Nucleus accumbens (tissue), 56 donors: ENCODE measurements around the gene MTHFD1.

ENCODE experiments used
- DNase-seq, 56 donors: peaks; one replicate each; lab custom pipeline; 2025; lab: John Stamatoyannopoulos, UW

MTHFD1 gene

DNA sequence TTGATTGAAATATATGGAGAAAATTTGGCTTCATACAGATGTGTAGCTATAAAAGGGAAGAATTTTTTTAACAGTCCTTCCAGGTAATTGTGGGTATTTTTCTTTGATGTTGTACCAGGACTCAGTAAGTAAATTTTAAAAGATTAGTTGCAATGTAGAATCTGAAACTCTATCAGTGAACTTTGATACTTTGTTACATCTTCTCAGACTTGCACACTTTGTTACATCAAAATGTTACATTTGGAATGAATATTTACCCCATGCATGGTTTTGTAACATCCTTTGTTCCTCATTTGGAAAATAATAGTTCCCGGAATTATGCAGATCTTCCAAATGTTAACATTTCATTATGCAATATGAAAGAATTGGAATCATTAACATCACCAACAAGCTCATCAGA lies 13.8 kb downstream of the MTHFD1 start:
- DNase-seq: no peak

- no peak for DNase-seq
Measured at GRCh38 chr14:64405295-64405694, 17.1 kb downstream of the MTHFD1 start.

DNA sequence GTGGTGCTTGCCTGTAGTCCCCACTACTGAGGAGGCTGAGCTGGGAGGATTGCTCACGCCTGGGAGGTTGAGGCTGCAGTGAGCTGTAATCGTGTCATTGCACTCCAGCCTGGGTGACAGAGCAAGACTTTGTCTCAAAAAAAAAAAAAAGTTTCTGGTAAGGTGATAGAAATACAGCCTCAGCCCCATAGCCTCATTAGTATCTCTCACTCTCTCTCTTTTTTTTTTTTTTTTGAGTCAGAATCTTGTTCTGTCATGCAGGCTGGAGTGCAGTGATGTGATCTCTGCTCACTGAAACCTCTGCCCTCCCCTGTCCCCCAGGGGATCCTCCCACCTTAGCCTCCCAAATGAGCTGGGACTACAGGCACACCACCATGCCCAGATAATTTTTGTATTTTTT lies 19.2 kb downstream of the MTHFD1 start:
- no peak for DNase-seq

DNA sequence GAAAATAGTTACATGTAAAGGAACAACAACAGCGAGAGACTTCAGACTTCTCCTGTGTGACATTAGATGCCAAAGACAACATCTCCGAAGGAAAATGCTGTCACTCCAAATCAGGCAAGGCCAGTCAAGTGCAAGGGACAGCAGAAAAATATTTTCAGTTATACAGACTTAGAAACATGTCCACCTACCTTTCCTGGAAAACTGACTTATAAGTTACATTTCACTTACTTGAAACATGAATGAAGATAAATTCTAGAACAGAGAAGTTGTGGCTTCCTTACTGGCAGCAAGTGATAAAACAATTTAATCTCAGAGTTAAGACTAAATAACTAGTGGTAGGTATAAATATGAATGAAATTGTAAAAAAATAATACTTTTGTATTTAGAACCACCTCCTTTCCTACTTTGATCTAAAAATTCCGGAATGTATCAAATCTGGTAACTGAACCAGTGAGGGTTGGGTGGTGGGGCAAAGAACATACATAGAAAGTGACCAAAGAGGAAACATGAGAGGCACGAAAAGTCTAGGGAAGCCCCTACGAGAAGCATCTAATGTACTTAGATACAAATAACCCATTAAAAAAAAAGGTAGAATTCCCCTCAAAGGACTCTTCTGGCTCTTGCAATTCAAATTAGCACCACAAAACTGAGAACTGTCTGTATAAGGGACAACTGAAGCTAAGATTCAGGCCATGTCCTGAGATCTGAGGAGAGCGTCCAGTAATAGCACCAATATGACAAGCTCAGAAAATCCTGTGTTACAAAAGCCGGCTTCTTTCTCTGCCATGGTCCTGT lies 21.2 kb downstream of the MTHFD1 start:
- DNase-seq: no peak

DNA sequence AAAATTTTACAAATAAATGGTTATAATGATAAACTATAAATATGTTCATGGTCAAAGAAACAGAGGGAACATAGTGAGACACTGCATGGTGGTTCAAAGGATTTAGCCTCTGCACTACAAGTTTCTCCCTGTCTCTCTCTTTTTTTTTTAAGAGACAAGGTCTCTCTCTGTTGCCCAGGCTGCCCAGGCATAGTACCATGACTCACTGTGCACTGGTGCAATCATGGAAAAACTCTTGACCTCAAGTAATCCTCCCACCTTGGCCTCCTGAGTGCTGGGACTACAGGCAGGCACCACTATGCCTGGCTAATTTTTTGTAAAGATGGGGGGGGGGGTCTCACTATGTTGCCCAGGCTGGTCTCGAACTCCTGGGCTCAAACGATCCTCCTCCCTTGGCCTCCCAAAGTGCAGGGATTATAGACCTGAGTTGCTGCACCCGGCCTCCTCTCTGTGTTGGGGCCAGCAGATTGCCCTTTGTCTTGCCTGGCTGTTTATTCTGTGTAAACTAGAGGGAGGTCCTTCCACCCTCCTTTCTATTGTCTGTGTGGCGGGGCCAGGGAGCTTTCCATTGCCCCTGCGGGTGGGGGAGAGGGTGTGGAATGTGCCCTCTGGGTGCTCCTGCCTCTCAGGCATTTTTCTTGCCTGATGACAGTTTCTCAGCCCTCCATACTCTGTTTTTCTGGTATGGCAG lies 22.1 kb downstream of the MTHFD1 start:
- no peak for DNase-seq

DNA sequence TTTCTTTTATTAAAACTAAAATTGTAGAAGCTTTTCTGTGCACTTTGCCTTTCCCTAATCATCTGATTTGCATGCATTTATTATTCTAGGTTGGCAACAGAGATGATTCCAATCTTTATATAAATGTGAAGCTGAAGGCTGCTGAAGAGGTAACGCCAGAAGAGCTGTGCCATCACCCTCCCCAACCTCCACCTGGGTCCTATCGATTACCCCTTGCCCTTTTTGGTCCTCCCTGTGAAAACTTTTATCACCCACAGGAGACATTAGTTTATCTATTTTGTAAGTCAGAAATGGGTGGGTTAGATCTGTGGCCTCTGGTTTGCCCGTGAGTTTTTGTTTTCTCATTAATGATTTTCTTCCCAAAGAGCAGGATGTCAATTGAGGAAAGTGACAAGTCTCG lies 22.8 kb downstream of the MTHFD1 start:
- DNase-seq: no peak

DNA sequence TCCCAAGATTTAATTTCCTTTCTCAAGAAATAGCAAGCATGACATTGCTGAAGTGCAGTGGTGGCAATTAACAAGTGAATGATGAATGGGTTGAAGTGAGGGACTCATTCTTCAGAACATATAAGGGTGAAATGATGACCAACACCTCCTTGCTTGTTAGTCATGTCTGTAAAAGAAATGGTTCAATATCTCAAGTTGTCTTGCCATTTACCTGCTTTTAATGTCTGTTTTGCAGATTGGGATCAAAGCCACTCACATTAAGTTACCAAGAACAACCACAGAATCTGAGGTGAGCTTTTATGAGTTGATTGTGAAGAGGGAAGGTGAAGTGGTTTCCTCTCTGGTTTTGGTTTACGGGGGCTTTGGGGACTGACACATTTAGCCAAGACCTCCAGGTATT lies 24.1 kb downstream of the MTHFD1 start:
- DNase-seq: no peak

DNA sequence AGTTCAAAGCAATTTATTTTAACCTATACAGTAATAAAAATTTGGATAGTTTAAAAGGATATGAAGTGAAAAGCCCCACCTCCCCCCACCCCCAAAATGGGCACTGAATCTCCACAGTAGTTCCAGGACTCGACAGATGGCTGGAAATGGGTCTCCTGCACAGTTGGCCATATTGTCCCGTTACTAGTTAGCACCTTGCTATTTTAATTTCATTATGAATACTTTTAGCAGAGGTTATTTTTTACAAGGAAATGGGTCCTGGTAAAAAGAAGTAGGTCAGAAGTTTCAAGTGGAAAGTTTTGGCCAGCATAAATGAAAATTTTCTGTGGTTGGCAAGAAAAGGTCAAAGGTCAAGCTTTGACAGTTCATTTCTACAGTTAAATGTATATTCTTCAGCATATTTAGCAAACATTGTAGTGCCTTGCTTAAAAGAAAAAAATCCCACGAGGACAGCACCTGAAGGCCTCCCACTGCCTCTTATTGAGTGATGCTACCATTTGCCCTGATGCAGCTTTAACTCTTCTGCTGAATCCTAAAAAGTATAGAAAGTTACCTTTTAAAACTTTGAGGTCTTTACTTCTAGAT lies 28.3 kb downstream of the MTHFD1 start:
- no peak for DNase-seq

GRCh38 chr14:64417055-64417770 lies 29.1 kb downstream of the MTHFD1 start:
- DNase-seq: no peak

DNA sequence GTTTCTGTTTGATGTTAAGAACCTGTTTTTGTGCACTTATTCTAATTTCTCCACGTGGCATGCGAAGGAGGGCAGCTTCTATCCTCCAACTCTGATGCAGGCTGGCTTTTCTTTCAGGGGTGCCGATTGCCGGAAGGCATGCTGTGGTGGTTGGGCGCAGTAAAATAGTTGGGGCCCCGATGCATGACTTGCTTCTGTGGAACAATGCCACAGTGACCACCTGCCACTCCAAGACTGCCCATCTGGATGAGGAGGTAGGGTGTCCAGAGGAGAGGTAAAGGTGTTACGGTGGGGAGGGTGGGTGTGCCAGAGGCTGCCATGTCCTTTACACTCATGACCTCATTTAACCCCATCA lies 29.6 kb downstream of the MTHFD1 start:
- peak in 3 of 56 donors; percentile 10 to 20 (median 13) for DNase-seq

- DNase-seq: no peak
Measured at GRCh38 chr14:64419003-64419402, 30.9 kb downstream of the MTHFD1 start.

- peak in 19 of 56 donors; percentile 5 to 62 (median 23) for DNase-seq
Measured at GRCh38 chr14:64421166-64421565, 33.0 kb downstream of the MTHFD1 start.

GRCh38 chr14:64422005-64422404 lies 33.9 kb downstream of the MTHFD1 start:
- no peak for DNase-seq

DNA sequence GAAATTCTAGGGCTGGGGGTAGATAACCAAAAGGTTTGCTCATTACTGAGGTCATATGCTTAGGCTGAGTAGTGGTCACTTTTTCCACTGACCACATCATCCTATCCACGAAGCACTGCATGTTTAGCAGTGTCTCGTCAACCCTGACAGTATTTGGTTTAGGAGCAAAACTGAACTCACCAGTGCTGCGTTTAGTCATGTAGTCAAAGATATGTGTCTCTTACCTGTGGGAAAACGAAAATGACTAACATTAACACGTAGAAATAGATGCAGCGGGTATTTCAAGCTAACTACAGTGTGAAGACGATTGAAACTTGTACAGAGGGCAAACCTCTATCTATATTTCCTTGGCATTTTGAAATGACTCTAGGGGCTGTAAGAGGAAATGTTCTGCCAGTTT lies 34.6 kb downstream of the MTHFD1 start:
- DNase-seq: no peak

DNA sequence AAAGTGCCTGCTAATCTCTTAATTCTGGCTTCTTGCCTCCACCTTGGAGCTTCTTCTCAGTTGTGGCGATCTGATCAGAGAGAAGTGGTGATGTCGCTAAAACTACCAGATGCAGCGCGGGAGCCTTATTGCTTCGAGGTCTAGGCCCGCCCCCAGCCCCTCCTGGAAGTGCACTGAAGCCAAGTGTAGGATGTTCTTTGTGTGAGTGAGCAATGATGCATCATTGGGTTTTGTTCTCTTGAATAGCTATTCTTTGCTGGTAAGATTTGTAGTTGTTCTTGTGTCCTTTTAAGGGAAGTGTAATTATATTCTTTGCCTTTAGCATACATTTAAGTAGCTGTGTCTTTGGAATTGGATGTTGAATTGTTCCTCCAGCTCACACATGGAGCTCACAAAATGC lies 35.8 kb downstream of the MTHFD1 start:
- DNase-seq: peak in 35 of 56 donors; percentile 4 to 83 (median 40)

- no peak for DNase-seq
Measured at GRCh38 chr14:64434528-64434927, 46.4 kb downstream of the MTHFD1 start.

DNA sequence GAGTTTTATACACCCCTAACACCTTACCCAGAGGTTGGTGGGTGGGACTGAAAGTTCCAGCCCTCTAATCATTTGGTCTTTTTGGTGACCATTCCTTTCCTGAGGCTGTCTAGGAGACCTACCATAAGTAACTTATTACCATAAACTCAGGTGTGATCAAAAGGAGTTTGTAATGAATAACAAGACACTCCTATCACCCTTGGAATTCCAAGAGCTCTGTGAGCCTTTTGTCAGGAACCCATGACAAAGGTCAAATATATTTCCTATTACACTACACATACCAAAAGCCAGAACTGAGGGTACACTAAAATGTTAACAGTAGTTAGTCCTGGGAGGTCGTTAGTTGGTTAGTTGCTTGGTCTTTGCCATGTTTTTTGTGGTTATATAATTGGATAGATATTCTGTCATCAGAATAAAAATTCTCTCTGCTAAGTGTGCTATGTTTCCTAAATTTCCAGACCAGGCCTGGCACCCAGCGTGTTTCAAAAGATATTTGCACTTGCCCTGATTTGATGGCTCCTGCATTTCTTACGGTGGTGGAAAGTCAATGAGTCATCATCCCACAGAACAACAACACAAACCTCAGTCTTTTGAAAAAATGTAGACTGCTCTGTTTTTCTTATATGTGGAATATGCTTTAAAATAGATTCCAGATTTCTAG lies 50.2 kb downstream of the MTHFD1 start:
- peak in 1 of 56 donors; percentile 9 for DNase-seq

DNA sequence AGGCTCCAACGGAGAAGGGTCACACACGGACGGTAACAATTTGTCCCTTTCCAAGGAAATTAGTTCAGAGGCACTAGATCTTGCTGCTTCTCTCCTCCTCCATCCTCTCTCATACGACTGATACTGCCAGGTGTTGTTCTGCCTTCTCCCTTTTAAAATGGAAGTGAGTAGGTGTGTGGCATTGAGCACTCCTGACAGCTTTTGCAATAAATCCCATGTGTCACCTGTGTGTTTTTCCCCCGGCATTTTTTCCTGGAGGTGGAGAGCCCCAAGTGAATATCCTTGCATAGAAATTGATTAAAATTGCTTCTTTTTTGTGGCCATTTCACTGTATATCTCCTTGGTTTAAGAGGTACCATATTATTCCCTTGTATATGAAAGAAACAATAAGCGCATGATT lies 51.0 kb downstream of the MTHFD1 start:
- peak in 21 of 56 donors; percentile 6 to 68 (median 32) for DNase-seq

DNA sequence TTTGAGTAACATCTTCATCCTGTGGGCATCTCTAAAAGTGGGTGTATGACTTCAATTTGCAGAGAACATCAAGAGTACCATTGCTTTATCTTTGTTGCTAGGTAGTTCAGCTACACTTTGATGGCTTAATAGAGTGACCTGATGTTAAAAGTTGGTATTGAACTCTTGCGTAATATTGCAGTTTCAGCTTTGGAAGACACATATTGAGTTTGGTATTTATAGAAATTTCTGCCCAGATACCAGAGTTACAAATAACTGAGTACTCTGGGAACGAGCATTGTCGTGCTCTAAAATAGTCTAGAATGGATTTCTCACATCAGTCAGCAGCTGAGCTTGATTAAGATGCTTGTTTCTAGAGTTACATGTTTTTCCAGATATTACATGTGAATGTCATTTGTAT lies 52.3 kb downstream of the MTHFD1 start:
- DNase-seq: no peak

DNA sequence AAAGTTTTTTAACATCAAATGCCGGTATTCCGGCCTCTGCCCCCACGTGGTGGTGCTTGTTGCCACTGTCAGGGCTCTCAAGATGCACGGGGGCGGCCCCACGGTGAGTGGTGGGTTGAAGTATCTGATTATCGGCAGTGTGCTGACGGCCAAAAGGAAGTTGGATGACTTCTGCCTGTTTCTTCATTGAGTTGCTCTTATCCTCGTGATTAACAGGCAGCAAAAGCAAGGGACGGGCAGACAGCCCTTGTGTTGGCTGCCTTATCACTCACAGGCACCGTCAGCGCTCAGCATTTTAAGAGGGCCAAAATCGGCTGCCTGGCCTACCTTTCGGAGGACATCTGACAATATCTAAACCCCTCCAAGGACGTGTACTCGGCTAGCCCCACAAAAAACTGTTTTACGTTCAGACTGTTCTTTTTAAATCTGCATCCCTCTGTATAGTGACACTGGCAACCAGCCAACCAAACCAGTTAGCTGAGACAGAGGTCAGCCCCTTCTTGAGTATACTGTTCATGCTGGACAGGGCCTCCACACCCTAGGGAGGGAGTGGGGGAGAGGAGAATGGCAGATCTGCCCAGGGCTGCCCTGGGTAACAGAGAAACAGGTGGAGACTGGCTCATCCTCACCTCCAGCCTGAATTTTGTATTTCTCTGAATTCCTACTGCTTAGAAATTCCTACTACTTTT lies 54.3 kb downstream of the MTHFD1 start:
- no peak for DNase-seq
